Heart left ventricle (tissue), 13 donors: ENCODE results near the gene EPHX1.

ENCODE experiments used
- CTCF ChIP-seq, 12 donors: fragments of 200-600 bp; sonication (generic) in 4 of 12; IDR thresholded peaks; one replicate each; pipeline versions ENCODE4 v1.5.0 to v1.8.0; 2018 to 2022; ENCODE audit warnings: antibody characterized with exemption in 12 of 12, mild to moderate bottlenecking in 5 of 12
- POLR2A ChIP-seq, 2 donors: fragments of 450-650 bp; IDR thresholded peaks; one replicate each; pipeline ENCODE4 v1.6.1; 2017; ENCODE audit warnings: antibody characterized with exemption in 2 of 2, mild to moderate bottlenecking in 2 of 2, moderate library complexity in 2 of 2
- donor health status: ischemic (EF 13 %, LVEDD 7.1; RV severe dilation, severe dysfunction).
- donor health status: DM: no; HTN: yes; CAD: no.
- donor health status: DM: no; HTN: no; CAD: no.
- donor health status: ischemic (EF 25% LVEDD 6.9; RV normal size, moderate dysfunction).
- donor health status: ischemic (EF 25% LVEDD 5.7; RV mildly dilated, moderate dysfunction).
- donor health status: ischemic (EF 35%, LVEDD 5.7; RV mildly dilated, moderate dysfunction).
- donor health status: nonischemic (EF 11% LVEDD 7.7; RV severe dilation, severe dysfunction).
- donor health status: DM: yes; HTN: yes; CAD: no.
- donor health status: PGD.
- donor health status: ischemic (EF 29% LVEDD 5.4; RV normal size, mild dysfunction).
- donor health status: nonischemic (EF 23%, LVEDD 6.1; RV moderate dilation, normal function).

- TF ChIP-seq CTCF (IDR thresholded peaks at IDR 0.05) (no peak), POLR2A (IDR thresholded peaks at IDR 0.05) (no peak)
These were observed 35.2 kb downstream of the EPHX1 start for GRCh38 chr1:225845097-225845496.
